ENCODE data around the gene ELAC1. TPM values are rescaled to one million over a fixed set of nuclear protein-coding genes. Genes with fewer than 3 reads are reported as not detected.
"Not testable (repeated sequence)": the region's sequence is repeated elsewhere in the genome, so short reads cannot be mapped to it uniquely, and the experiment has no call there.

ELAC1 gene
- total and polyA plus RNA-seq, 9 donors, result 2.5 to 14.3 (median 6.4) TPM

DNA sequence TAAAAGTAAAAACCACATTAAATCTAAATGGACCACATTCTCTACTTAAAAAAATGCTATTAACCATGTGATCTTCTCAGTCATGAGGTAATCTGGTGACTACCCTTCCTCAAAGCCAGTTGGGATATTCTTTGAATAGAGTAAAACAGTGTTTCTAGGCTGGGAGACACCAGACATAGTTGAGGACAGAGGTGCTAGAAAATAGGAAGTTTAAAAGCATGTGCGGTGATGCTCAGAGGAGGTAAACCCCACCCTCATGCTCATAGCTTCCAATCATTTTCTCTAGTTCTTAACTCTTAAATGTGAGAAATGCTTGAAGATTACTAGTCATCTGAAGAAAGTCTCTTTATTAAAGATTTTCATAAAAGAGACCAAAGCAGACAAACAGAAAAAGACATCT lies 30.7 kb upstream of the ELAC1 start:
- TF ChIP-seq EP300 (IDR thresholded peaks at IDR 0.05) (no peak), POLR2A (IDR thresholded peaks at IDR 0.05) (no peak)
- TF ChIP-seq, protein P1, sequence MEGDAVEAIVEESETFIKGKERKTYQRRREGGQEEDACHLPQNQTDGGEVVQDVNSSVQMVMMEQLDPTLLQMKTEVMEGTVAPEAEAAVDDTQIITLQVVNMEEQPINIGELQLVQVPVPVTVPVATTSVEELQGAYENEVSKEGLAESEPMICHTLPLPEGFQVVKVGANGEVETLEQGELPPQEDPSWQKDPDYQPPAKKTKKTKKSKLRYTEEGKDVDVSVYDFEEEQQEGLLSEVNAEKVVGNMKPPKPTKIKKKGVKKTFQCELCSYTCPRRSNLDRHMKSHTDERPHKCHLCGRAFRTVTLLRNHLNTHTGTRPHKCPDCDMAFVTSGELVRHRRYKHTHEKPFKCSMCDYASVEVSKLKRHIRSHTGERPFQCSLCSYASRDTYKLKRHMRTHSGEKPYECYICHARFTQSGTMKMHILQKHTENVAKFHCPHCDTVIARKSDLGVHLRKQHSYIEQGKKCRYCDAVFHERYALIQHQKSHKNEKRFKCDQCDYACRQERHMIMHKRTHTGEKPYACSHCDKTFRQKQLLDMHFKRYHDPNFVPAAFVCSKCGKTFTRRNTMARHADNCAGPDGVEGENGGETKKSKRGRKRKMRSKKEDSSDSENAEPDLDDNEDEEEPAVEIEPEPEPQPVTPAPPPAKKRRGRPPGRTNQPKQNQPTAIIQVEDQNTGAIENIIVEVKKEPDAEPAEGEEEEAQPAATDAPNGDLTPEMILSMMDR (IDR thresholded peaks at IDR 0.05), result no peak
- DNase-seq, result no peak
- no peak overlapping the region for H3K27ac ChIP-seq
- H3K36me3 ChIP-seq, result no peaks in the 10 kb centered on the region
- H3K4me3 ChIP-seq, result no peak overlapping the region
- WGBS, 3 donors, result 94 to 96% (median 94%) methylated on average over 1 of the region's 1 CpG
- H3K9me3 ChIP-seq, result no peaks in the 10 kb centered on the region
- no peaks in the 10 kb centered on the region for H3K27me3 ChIP-seq
- no peaks in the 10 kb centered on the region for H3K4me1 ChIP-seq (ENCODE audit: insufficient read depth)
- intact Hi-C loops (cut with DNase I), result no loop called here

DNA sequence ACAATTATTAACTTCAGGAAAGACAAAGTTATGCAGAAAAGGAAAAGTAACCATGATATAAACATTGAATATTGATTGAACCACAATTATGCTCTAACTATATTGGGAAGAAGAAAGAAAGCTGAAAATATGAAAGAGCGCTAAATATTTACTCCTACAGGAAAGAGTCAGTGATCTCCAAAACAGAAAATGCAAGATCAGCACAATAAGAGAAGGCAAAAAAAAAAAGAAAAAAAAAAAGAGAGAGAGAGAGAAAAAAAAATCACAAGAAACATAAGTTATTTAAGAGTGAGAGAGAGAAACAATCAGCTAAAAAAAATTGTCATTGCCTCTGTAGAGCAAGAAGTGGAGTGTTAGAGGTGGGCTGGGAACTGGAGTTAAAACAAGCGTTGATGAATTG lies 28.9 kb upstream of the ELAC1 start:
- 90 to 99% (median 96%) methylated on average over 2 of the region's 2 CpGs for WGBS, 3 donors
- H3K4me3 ChIP-seq, result no peak overlapping the region
- TF ChIP-seq, protein P1 (IDR thresholded peaks at IDR 0.05), result no peak
- H3K36me3 ChIP-seq, result no peaks in the 10 kb centered on the region
- H3K27ac ChIP-seq, result no peak overlapping the region
- intact Hi-C loops (cut with DNase I), result no loop called here
- no peaks in the 10 kb centered on the region for H3K27me3 ChIP-seq
- no peaks in the 10 kb centered on the region for H3K4me1 ChIP-seq (ENCODE audit: insufficient read depth)
- H3K9me3 ChIP-seq, result no peaks in the 10 kb centered on the region
- DNase-seq, result no peak

DNA sequence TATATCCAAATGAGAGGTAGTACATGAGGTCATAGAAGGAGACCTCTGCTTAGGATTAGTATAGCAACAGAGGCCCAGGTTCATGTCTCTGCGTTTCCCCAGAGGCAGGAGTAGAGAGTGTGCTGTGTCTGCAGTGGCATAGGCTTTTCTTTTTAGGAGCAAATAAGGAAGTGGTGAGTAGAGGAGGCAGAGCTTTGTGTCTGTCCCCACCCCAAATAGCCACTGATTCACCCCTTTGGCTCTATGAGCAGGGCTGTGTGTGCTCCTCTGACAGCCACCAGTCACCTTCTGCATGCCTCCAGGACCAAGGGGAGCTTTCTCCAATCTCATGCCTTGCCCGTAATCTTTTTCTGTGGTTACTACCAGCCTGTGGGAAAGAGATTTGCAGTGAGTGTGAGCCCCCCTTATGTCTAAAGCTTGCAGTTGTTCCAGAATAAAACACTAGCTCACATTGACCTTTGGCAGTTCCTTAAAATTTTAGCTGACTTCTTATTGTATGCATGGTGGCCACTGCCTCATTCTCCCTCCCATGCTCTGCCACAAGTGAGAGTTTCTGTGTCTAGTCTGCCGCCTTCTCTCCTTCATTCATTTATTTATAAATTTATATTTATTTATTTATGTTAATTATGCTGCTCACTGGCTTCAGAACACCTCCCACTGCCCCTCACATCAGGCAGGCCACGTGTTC lies 23.5 kb upstream of the ELAC1 start:
- TF ChIP-seq EP300 (IDR thresholded peaks at IDR 0.05) (no peak), POLR2A (IDR thresholded peaks at IDR 0.05) (no peak)
- TF ChIP-seq, protein P1 (IDR thresholded peaks at IDR 0.05), result no peak
- Histone ChIP-seq H3K4me3 (no peak overlapping the region), H3K36me3 (no peaks in the 10 kb centered on the region), H3K9me3 (no peaks in the 10 kb centered on the region), H3K27ac (peak overlapping the region in 1 of 2 donors; percentile 29), H3K4me1 (ENCODE audit: insufficient read depth) (peaks cover 5% of the 10 kb centered on the region), H3K27me3 (no peaks in the 10 kb centered on the region)
- intact Hi-C loops (cut with DNase I), result no loop called here
- no peak for DNase-seq
- 46 to 74% (median 55%) methylated on average over 4 of the region's 4 CpGs for WGBS, 3 donors

DNA sequence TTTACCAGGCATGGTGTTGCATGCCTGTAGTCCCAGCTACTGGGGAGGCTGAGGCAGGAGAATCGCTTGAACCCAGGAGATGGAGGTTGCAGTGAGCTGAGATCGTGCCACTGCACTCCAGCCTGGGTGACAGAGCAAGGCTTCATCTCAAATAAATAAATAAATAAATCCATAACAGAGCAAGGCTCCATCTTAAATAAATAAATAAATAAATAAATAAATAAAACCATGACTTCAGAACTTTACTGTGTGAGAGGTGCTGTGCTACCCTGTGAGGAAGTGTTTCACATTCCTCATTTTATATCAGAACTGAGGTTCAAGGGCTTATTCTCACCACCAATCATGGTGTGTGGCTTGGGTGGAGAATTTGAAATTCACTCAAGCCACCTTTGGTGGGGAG lies 21.9 kb upstream of the ELAC1 start:
- H3K4me1 ChIP-seq (ENCODE audit: insufficient read depth); H3K27ac ChIP-seq; H3K9me3 ChIP-seq; H3K27me3 ChIP-seq; intact Hi-C loops (cut with DNase I); H3K36me3 ChIP-seq; H3K4me3 ChIP-seq; DNase-seq: not testable (repeated sequence)
- 96 to 98% (median 97%) methylated on average over 2 of the region's 2 CpGs for WGBS, 3 donors

DNA sequence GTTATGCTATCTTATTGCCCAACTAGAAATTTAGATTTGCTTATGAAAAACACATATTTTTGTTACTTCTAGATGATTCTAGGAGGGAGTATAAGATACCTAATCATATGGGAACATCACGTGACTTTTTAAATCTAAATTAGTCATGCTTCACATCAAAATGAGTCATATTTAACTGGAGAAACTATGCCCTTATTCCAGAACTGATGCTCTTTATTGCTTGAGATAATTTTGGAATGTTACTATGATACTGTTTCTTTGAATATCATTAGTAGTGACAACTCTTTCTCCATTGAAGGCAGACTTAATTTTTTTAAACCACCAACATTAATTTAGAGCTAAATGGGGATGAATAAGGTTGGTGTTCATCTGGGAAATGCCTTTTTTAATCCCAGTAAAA lies 19.9 kb upstream of the ELAC1 start:
- H3K27ac ChIP-seq, result no peak overlapping the region
- H3K9me3 ChIP-seq, result no peaks in the 10 kb centered on the region
- no peak for DNase-seq
- H3K4me1 ChIP-seq (ENCODE audit: insufficient read depth), result peaks cover 5% of the 10 kb centered on the region
- intact Hi-C loops (cut with DNase I), result no loop called here
- H3K4me3 ChIP-seq, result no peak overlapping the region
- no peaks in the 10 kb centered on the region for H3K27me3 ChIP-seq
- no peaks in the 10 kb centered on the region for H3K36me3 ChIP-seq
- TF ChIP-seq EP300 (IDR thresholded peaks at IDR 0.05) (no peak), POLR2A (IDR thresholded peaks at IDR 0.05) (no peak)
- TF ChIP-seq, protein P1 (IDR thresholded peaks at IDR 0.05), result no peak
- 47 to 52% (median 48%) methylated on average over 1 of the region's 1 CpG for WGBS, 3 donors

Measured in ovary (tissue), 9 donors.